NCI-H128 (cell line): ENCODE results near the gene DRG2.

Experiments used
- DNase-seq: peaks from one replicate; lab custom pipeline; 2025; ENCODE audit not compliant: unreplicated experiment; lab: John Stamatoyannopoulos, UW

The DRG2 gene

GRCh38 chr17:18115517-18115916 lies 27.8 kb downstream of the DRG2 start:
- DNase-seq: no peak

GRCh38 chr17:18116078-18116477 lies 28.3 kb downstream of the DRG2 start:
- no peak for DNase-seq

- no peak for DNase-seq
These were observed 29.8 kb downstream of the DRG2 start for GRCh38 chr17:18117533-18117932.

GRCh38 chr17:18117982-18118975 lies 30.5 kb downstream of the DRG2 start:
- no peak for DNase-seq

- no peak for DNase-seq
These were observed 31.5 kb downstream of the DRG2 start for GRCh38 chr17:18119166-18119745.

- no peak for DNase-seq
These were observed 32.2 kb downstream of the DRG2 start for GRCh38 chr17:18119938-18120337.

- no peak for DNase-seq
These were observed 32.8 kb downstream of the DRG2 start for GRCh38 chr17:18120461-18121017.

- DNase-seq: no peak
These were observed 33.6 kb downstream of the DRG2 start for GRCh38 chr17:18121144-18121910.

GRCh38 chr17:18122990-18123753 lies 35.4 kb downstream of the DRG2 start:
- no peak for DNase-seq

- no peak for DNase-seq
These were observed 36.8 kb downstream of the DRG2 start for GRCh38 chr17:18124345-18125126.

GRCh38 chr17:18129041-18129502 lies 41.3 kb downstream of the DRG2 start:
- DNase-seq: no peak

- no peak for DNase-seq
These were observed 45.0 kb downstream of the DRG2 start for GRCh38 chr17:18132711-18133110.

GRCh38 chr17:18136357-18136756 lies 48.6 kb downstream of the DRG2 start:
- DNase-seq: no peak

GRCh38 chr17:18138065-18138749 lies 50.5 kb downstream of the DRG2 start:
- DNase-seq: no peak

- DNase-seq: no peak
These were observed 51.3 kb downstream of the DRG2 start for GRCh38 chr17:18139092-18139491.

GRCh38 chr17:18139498-18139897 lies 51.8 kb downstream of the DRG2 start:
- no peak for DNase-seq

GRCh38 chr17:18139949-18140348 lies 52.2 kb downstream of the DRG2 start:
- no peak for DNase-seq

GRCh38 chr17:18140648-18141047 lies 52.9 kb downstream of the DRG2 start:
- DNase-seq: no peak

- peak; percentile 33 for DNase-seq
These were observed 53.6 kb downstream of the DRG2 start for GRCh38 chr17:18141210-18141803.
